SK-N-SH (cell line): ENCODE data around the gene RAP1GAP. TPM values are rescaled to one million over a fixed set of nuclear protein-coding genes. Genes with fewer than 3 reads are reported as not detected.

Experiments used
- CTCF ChIA-PET: fragments of 300-600, 350-600 bp; formaldehyde crosslinking; extraction: SDS; loops from one replicate; lab custom pipeline; 2021; lab: Yijun Ruan, JAX
- POLR2A ChIA-PET: fragments of 350-600 bp; sonication (Branson Sonifier 250); formaldehyde crosslinking; extraction: SDS; loops from one replicate; lab custom pipeline; 2020; ENCODE audit warnings: antibody characterized with exemption, inconsistent platforms; lab: Yijun Ruan, JAX
- DNase-seq: peaks from one replicate; pipeline ENCODE4 v3.0.0; 2012
- H2AFZ ChIP-seq: fragments of 200-600 bp; sonication (generic); 2 replicates; pipeline ENCODE4 v1.8.1; 2016; ENCODE audit warnings: antibody characterized with exemption, mild to moderate bottlenecking, low read depth
- H3F3A ChIP-seq: fragments of 200-600 bp; sonication (generic); replicated peaks from 2 replicates; pipeline ENCODE3; 2016; ENCODE audit warnings: antibody characterized with exemption, mild to moderate bottlenecking; ENCODE audit not compliant: insufficient read depth
- H3K27ac ChIP-seq, 2 experiments: fragments of 200-500 bp in 1 of 2; fragments of 200-600 bp in 1 of 2; sonication (Bioruptor generic) in 1 of 2; sonication (generic), shearing (Covaris generic) in 1 of 2; 2 replicates each; pipeline versions ENCODE4 v1.5.1 to v1.6.1; 2014 to 2016; ENCODE audit warnings: low read depth in 2 of 2, inconsistent platforms in 1 of 2, low read length in 1 of 2, mild to moderate bottlenecking in 1 of 2, mixed read lengths in 1 of 2
- H3K27me3 ChIP-seq: fragments of 200-600 bp; sonication (generic), shearing (Covaris generic); 2 replicates; pipeline ENCODE4 v1.6.1; 2016; ENCODE audit warnings: mixed run types; ENCODE audit not compliant: insufficient read depth
- H3K36me3 ChIP-seq, 2 experiments: fragments of 200-500 bp in 1 of 2; fragments of 200-600 bp in 1 of 2; sonication (Bioruptor generic) in 1 of 2; sonication (generic) in 1 of 2; replicated peaks in 1 of 2; 2 replicates each; pipeline versions ENCODE3 to v1.5.1; 2014 to 2016; ENCODE audit warnings: low read length in 1 of 2, mild to moderate bottlenecking in 1 of 2; ENCODE audit not compliant: insufficient read depth in 2 of 2, control insufficient read depth in 1 of 2
- H3K4me1 ChIP-seq, 2 experiments: fragments of 200-500 bp in 1 of 2; fragments of 200-600 bp in 1 of 2; sonication (Bioruptor generic) in 1 of 2; sonication (generic), shearing (Covaris generic) in 1 of 2; 2 replicates each; pipeline versions ENCODE4 v1.5.1 to v1.6.1; 2014 to 2016; ENCODE audit warnings: low read depth in 1 of 2, low read length in 1 of 2, mixed run types in 1 of 2; ENCODE audit not compliant: insufficient read depth in 2 of 2, control insufficient read depth in 1 of 2
- H3K4me2 ChIP-seq: fragments of 200-600 bp; sonication (generic), shearing (Covaris generic); 2 replicates; pipeline ENCODE4 v1.6.1; 2017; ENCODE audit warnings: mixed run types
- H3K4me3 ChIP-seq, 2 experiments: fragments of 200-500 bp in 1 of 2; fragments of 200-600 bp in 1 of 2; sonication (Bioruptor generic) in 1 of 2; sonication (generic), shearing (Covaris generic) in 1 of 2; 2 replicates each; pipeline versions ENCODE4 v1.5.1 to v1.8.1; 2014 to 2016; ENCODE audit warnings: low read depth in 2 of 2, inconsistent platforms in 1 of 2, low read length in 1 of 2, mild to moderate bottlenecking in 1 of 2, mixed read lengths in 1 of 2, moderate library complexity in 1 of 2
- H3K79me2 ChIP-seq: fragments of 200-600 bp; sonication (generic); 2 replicates; pipeline ENCODE4 v1.8.1; 2017; ENCODE audit warnings: mild to moderate bottlenecking; ENCODE audit not compliant: insufficient read depth
- H3K9ac ChIP-seq: fragments of 200-600 bp; sonication (generic); 2 replicates; pipeline ENCODE4 v1.6.1; 2017; ENCODE audit warnings: mixed run types
- H3K9me2 ChIP-seq: fragments of 200-600 bp; sonication (generic); 2 replicates; pipeline ENCODE4 v1.6.1; 2017; ENCODE audit warnings: mixed run types
- H3K9me3 ChIP-seq: fragments of 200-600 bp; sonication (generic); 2 replicates; pipeline ENCODE4 v1.6.1; 2017; ENCODE audit warnings: mixed run types, mild to moderate bottlenecking, moderate library complexity
- H4K20me1 ChIP-seq: fragments of 200-600 bp; sonication (generic); 2 replicates; pipeline ENCODE4 v1.6.1; 2017; ENCODE audit warnings: mild to moderate bottlenecking, mixed run types; ENCODE audit not compliant: insufficient read depth
- CTCF ChIP-seq: fragments of 200-600 bp; sonication (generic); IDR thresholded peaks from 2 replicates; pipeline ENCODE4 v1.6.1; 2017; ENCODE audit warnings: antibody characterized with exemption, mild to moderate bottlenecking, moderate library complexity
- EP300 ChIP-seq, 2 experiments: IDR thresholded peaks; 2 replicates each; pipeline versions ENCODE4 v1.4.0 to v1.6.1; 2012; ENCODE audit warnings: borderline replicate concordance in 1 of 2, low read depth in 1 of 2, low read length in 1 of 2
- FOXJ3 ChIP-seq: sonication (generic); formaldehyde crosslinking; IDR thresholded peaks from 2 replicates; pipeline ENCODE4 v1.5.1; 2020; ENCODE audit warnings: mild to moderate bottlenecking, missing genetic modification reagents
- IRF3 ChIP-seq: fragments of 150-350 bp; IDR thresholded peaks from 2 replicates; pipeline ENCODE4 v1.6.1; 2016; ENCODE audit warnings: mild to moderate bottlenecking, low read depth, low read length
- NRF1 ChIP-seq: IDR thresholded peaks from 2 replicates; pipeline ENCODE4 v1.6.1; 2012; ENCODE audit warnings: low read depth, mild to moderate bottlenecking, low read length
- PBX3 ChIP-seq: IDR thresholded peaks from 2 replicates; pipeline ENCODE4; 2012
- POLR2AphosphoS5 ChIP-seq: IDR thresholded peaks from 2 replicates; pipeline ENCODE4 v1.6.1; 2012; ENCODE audit warnings: low read depth, low read length
- RAD21 ChIP-seq: IDR thresholded peaks from 2 replicates; pipeline ENCODE4 v1.6.1; 2012; ENCODE audit warnings: mild to moderate bottlenecking, low read length
- RFX5 ChIP-seq: IDR thresholded peaks from 2 replicates; pipeline ENCODE4 v1.6.1; 2012; ENCODE audit warnings: mild to moderate bottlenecking, improper control_type of control experiment, low read length
- SMC3 ChIP-seq: IDR thresholded peaks from 2 replicates; pipeline ENCODE4 v1.6.1; 2012; ENCODE audit warnings: low read depth, low read length, improper control_type of control experiment
- TAF1 ChIP-seq: IDR thresholded peaks from 2 replicates; pipeline ENCODE4 v1.6.1; 2012; ENCODE audit warnings: low read depth, mild to moderate bottlenecking, low read length, moderate library complexity, borderline replicate concordance
- TCF12 ChIP-seq: IDR thresholded peaks from 2 replicates; pipeline ENCODE4 v1.4.0; 2012
- USF1 ChIP-seq: IDR thresholded peaks from 2 replicates; pipeline ENCODE4 v1.4.0; 2012; ENCODE audit warnings: low read depth, borderline replicate concordance
- YY1 ChIP-seq: IDR thresholded peaks from 2 replicates; pipeline ENCODE4 v1.4.0; 2012; ENCODE audit warnings: low read depth, mild to moderate bottlenecking
- ZBTB33 ChIP-seq: IDR thresholded peaks from 2 replicates; pipeline ENCODE4 v1.4.0; 2012; ENCODE audit warnings: low read depth, borderline replicate concordance
- WGBS: methylation state at CpG from one replicate; pipeline ENCODE4 v1.1.6; 2017; ENCODE audit warnings: low lambda C conversion rate; 5-methylcytosine and 5-hydroxymethylcytosine counted together
- polyA plus RNA-seq, 3 experiments: library from polyadenylated mRNA; depleted of rRNA; stranded (reverse); fragments of >200 nt; gene quantifications; 2 replicates each; pipeline ENCODE4 v1.2.3, GENCODE V29; 2012

Gene RAP1GAP
- polyA plus RNA-seq, 1 of the 3 experiments (the other 2 are of a cell fraction): 0.99 TPM

- no peak for TF ChIP-seq IRF3
Measured at GRCh38 chr1:21621761-21622436, 47.3 kb downstream of the RAP1GAP start (continued).

- Histone ChIP-seq H3F3A (no peaks in the 10 kb centered on the region), H3K9me3 (no peaks in the 10 kb centered on the region), H3K36me3 (no peaks in the 10 kb centered on the region), H3K4me2 (no peak overlapping the region), H3K9ac (no peak overlapping the region), H4K20me1 (no peaks in the 10 kb centered on the region), H3K27me3 (no peaks in the 10 kb centered on the region), H3K27ac (no peak overlapping the region; a peak in 1 of 4 replicates), H3K79me2 (no peaks in the 10 kb centered on the region), H2AFZ (no peak overlapping the region), H3K4me3 (no peak overlapping the region), H3K9me2 (no peaks in the 10 kb centered on the region), H3K4me1 (peaks cover 0 to 68% of the 10 kb centered on the region in 2 experiments; a peak in 1 of 4 replicates)
- no peak for DNase-seq
- TF ChIP-seq POLR2AphosphoS5 (no peak), TCF12 (no peak), USF1 (no peak), RFX5 (no peak)
- POLR2A ChIA-PET: no interaction called here
- 83% methylated on average over 3 of the region's 7 CpGs for WGBS
- CTCF ChIA-PET: interaction anchor here (0.8 to 1.4 kb wide), 3 partner anchors 26 to 252 kb away, joined by 3 to 7 read pairs (median 3); no protein-coding TSS in a partner anchor
Measured at GRCh38 chr1:21621051-21621450, 48.1 kb downstream of the RAP1GAP start.

- POLR2A ChIA-PET: no interaction called here
- H3K27ac ChIP-seq: peak overlapping the region in 1 of 2 experiments; percentile 2; a peak in 1 of 4 replicates
- H3K36me3 ChIP-seq: no peaks in the 10 kb centered on the region
- 39% methylated on average over 3 of the region's 16 CpGs for WGBS
- no peaks in the 10 kb centered on the region for H4K20me1 ChIP-seq
- no peak overlapping the region for H2AFZ ChIP-seq
- CTCF ChIA-PET: interaction anchor here (1.3 to 1.4 kb wide), 3 partner anchors 25 to 252 kb away, joined by 3 to 7 read pairs (median 4); no protein-coding TSS in a partner anchor
- H3F3A ChIP-seq: no peaks in the 10 kb centered on the region
- no peak overlapping the region for H3K9ac ChIP-seq
- H3K4me1 ChIP-seq: peaks cover 0 to 63% of the 10 kb centered on the region in 2 experiments; a peak in 1 of 4 replicates
- peak; percentile 75 for DNase-seq
- no peaks in the 10 kb centered on the region for H3K9me3 ChIP-seq
- no peak overlapping the region for H3K4me2 ChIP-seq
- H3K9me2 ChIP-seq: no peaks in the 10 kb centered on the region
- H3K27me3 ChIP-seq: no peaks in the 10 kb centered on the region
- no peaks in the 10 kb centered on the region for H3K79me2 ChIP-seq
- H3K4me3 ChIP-seq: no peak overlapping the region; a peak in 1 of 4 replicates
- no peak for TF ChIP-seq IRF3
- no peak for TF ChIP-seq TAF1
- no peak for TF ChIP-seq RFX5
- no peak for TF ChIP-seq YY1
- no peak for TF ChIP-seq EP300 (IDR thresholded peaks at IDR 0.05; ENCODE audit: borderline replicate concordance in 1 of 2, low read depth in 1 of 2, low read length in 1 of 2)
- TF ChIP-seq RAD21: no peak
- no peak for TF ChIP-seq POLR2AphosphoS5
- TF ChIP-seq PBX3: no peak
- no peak for TF ChIP-seq CTCF
- no peak for TF ChIP-seq TCF12
- TF ChIP-seq FOXJ3: no peak
- TF ChIP-seq ZBTB33: no peak
- TF ChIP-seq SMC3: no peak
- TF ChIP-seq NRF1: no peak
Measured at GRCh38 chr1:21620496-21620895, 48.7 kb downstream of the RAP1GAP start.
